WTC11 (cell line): ENCODE measurements around the gene KPNA4. TPM values are rescaled to one million over a fixed set of nuclear protein-coding genes. Genes with fewer than 3 reads are reported as not detected.

Experiments
- ATAC-seq: fragments of 200-7000 bp; cut with Tn5 transposase; 2 replicates; pipeline ENCODE4 v1.10.0; 2021; ENCODE audit warnings: mild to moderate bottlenecking, moderate library complexity
- CTCF ChIA-PET: fragments of 300-600 bp; sonication (Branson Sonifier 250); formaldehyde crosslinking; loops from one replicate; lab custom pipeline; 2021; ENCODE audit warnings: antibody characterized with exemption; lab: Charles Lee
- POLR2A ChIA-PET: fragments of 350-600 bp; sonication (Branson Sonifier 250); formaldehyde crosslinking; loops from one replicate; lab custom pipeline; 2021; ENCODE audit warnings: antibody characterized with exemption; lab: Charles Lee
- DNase-seq: peaks from one replicate; pipeline ENCODE4 v3.0.0; 2021; ENCODE audit warnings: low spot score
- H3K27ac Mint-ChIP-seq: 2 replicates; pipeline ENCODE4 v1.8.0; 2021; ENCODE audit warnings: mixed read lengths
- H3K27me3 Mint-ChIP-seq: 2 replicates; pipeline ENCODE4 v1.8.0; 2021; ENCODE audit warnings: low read depth, mild to moderate bottlenecking, moderate library complexity, mixed read lengths
- H3K36me3 Mint-ChIP-seq: 2 replicates; pipeline ENCODE4 v1.8.0; 2021; ENCODE audit warnings: mixed read lengths
- H3K4me1 Mint-ChIP-seq: 2 replicates; pipeline ENCODE4 v1.8.0; 2022; ENCODE audit warnings: mixed read lengths
- H3K4me3 Mint-ChIP-seq: 2 replicates; pipeline ENCODE4 v1.8.0; 2021; ENCODE audit warnings: mild to moderate bottlenecking, moderate library complexity, mixed read lengths
- H3K9me3 Mint-ChIP-seq: 2 replicates; pipeline ENCODE4 v1.8.0; 2021; ENCODE audit warnings: mixed read lengths
- CREB1 ChIP-seq: sonication (generic); formaldehyde crosslinking; IDR thresholded peaks from 2 replicates; pipeline ENCODE4 v1.8.0; 2023; ENCODE audit warnings: mild to moderate bottlenecking, missing genetic modification reagents
- ESRRA ChIP-seq: sonication (generic); formaldehyde crosslinking; IDR thresholded peaks from 2 replicates; pipeline ENCODE4 v1.8.1; 2022; ENCODE audit warnings: mild to moderate bottlenecking, missing genetic modification reagents, borderline replicate concordance
- HMGA2 ChIP-seq: fragments of 250-450 bp; sonication (Bioruptor Pico); IDR thresholded peaks from 2 replicates; pipeline ENCODE4 v1.4.0; 2021; ENCODE audit warnings: mild to moderate bottlenecking, moderate library complexity
- JAZF1 ChIP-seq: fragments of 250-450 bp; sonication (Bioruptor Pico); IDR thresholded peaks from 2 replicates; pipeline ENCODE4 v1.9.0; 2021; ENCODE audit warnings: moderate library complexity, mild to moderate bottlenecking, inconsistent platforms
- JUN ChIP-seq: sonication (generic); formaldehyde crosslinking; IDR thresholded peaks from 2 replicates; pipeline ENCODE4 v1.8.0; 2023; ENCODE audit warnings: mild to moderate bottlenecking, missing genetic modification reagents
- MYBL2 ChIP-seq: sonication (generic); formaldehyde crosslinking; IDR thresholded peaks from 2 replicates; pipeline ENCODE4 v1.8.1; 2023; ENCODE audit warnings: mild to moderate bottlenecking, moderate library complexity, missing genetic modification reagents
- NFE2L1 ChIP-seq: sonication (generic); formaldehyde crosslinking; IDR thresholded peaks from 2 replicates; pipeline ENCODE4 v1.8.1; 2023; ENCODE audit warnings: missing genetic modification reagents
- NR1H2 ChIP-seq: sonication (generic); formaldehyde crosslinking; IDR thresholded peaks from 2 replicates; pipeline ENCODE4 v1.9.0; 2021; ENCODE audit warnings: mild to moderate bottlenecking, moderate library complexity, missing genetic modification reagents
- NR2C2 ChIP-seq: sonication (generic); formaldehyde crosslinking; IDR thresholded peaks from 2 replicates; pipeline ENCODE4 v1.8.0; 2022; ENCODE audit warnings: mild to moderate bottlenecking, missing genetic modification reagents
- PREB ChIP-seq: sonication (generic); formaldehyde crosslinking; IDR thresholded peaks from 2 replicates; pipeline ENCODE4 v1.8.1; 2022; ENCODE audit warnings: mild to moderate bottlenecking, missing genetic modification reagents, moderate library complexity, borderline replicate concordance
- SOX15 ChIP-seq: fragments of 250-450 bp; sonication (Bioruptor Pico); IDR thresholded peaks from 2 replicates; pipeline ENCODE4 v1.9.0; 2021; ENCODE audit warnings: mild to moderate bottlenecking
- SP1 ChIP-seq: sonication (generic); formaldehyde crosslinking; conservative IDR thresholded peaks from 2 replicates; pipeline ENCODE4 v1.8.1; 2022; ENCODE audit warnings: missing genetic modification reagents
- TCF7 ChIP-seq: sonication (generic); formaldehyde crosslinking; IDR thresholded peaks from 2 replicates; pipeline ENCODE4 v1.8.0; 2022; ENCODE audit warnings: mild to moderate bottlenecking, low read depth, missing genetic modification reagents, moderate library complexity
- TP53 ChIP-seq: sonication (generic); formaldehyde crosslinking; IDR thresholded peaks from 2 replicates; pipeline ENCODE4 v1.8.1; 2023; ENCODE audit warnings: mild to moderate bottlenecking, missing genetic modification reagents
- ZNF121 ChIP-seq: sonication (generic); formaldehyde crosslinking; IDR thresholded peaks from 2 replicates; pipeline ENCODE4 v1.8.0; 2023; ENCODE audit warnings: missing genetic modification reagents
- ZNF138 ChIP-seq: sonication (generic); formaldehyde crosslinking; conservative IDR thresholded peaks from 2 replicates; pipeline ENCODE4 v1.8.1; 2022; ENCODE audit warnings: mild to moderate bottlenecking, moderate library complexity, missing genetic modification reagents
- ZNF219 ChIP-seq: sonication (generic); formaldehyde crosslinking; IDR thresholded peaks from 2 replicates; pipeline ENCODE4 v1.8.0; 2023; ENCODE audit warnings: missing genetic modification reagents, mild to moderate bottlenecking, borderline replicate concordance
- ZNF232 ChIP-seq: sonication (generic); formaldehyde crosslinking; IDR thresholded peaks from 2 replicates; pipeline ENCODE4 v1.8.0; 2022; ENCODE audit warnings: mild to moderate bottlenecking, missing genetic modification reagents
- ZNF396 ChIP-seq: fragments of 250-450 bp; sonication (Bioruptor Pico); IDR thresholded peaks from 2 replicates; pipeline ENCODE4 v1.8.0; 2021; ENCODE audit warnings: mild to moderate bottlenecking, moderate library complexity, borderline replicate concordance
- ZSCAN18 ChIP-seq: fragments of 250-450 bp; sonication (Bioruptor Pico); IDR thresholded peaks from 2 replicates; pipeline ENCODE4 v2.1.2; 2022; ENCODE audit warnings: mild to moderate bottlenecking, moderate library complexity
- total RNA-seq: library from RNA; stranded (reverse); gene quantifications from 3 replicates; pipeline ENCODE4 v1.2.3, GENCODE V29; 2021
- TF ChIP-seq, protein P1 (sequence below): sonication (generic); formaldehyde crosslinking; IDR thresholded peaks from 2 replicates; pipeline ENCODE4 v1.8.0; 2022; ENCODE audit warnings: mild to moderate bottlenecking, missing genetic modification reagents
- TF ChIP-seq, protein P2 (sequence below): sonication (generic); formaldehyde crosslinking; IDR thresholded peaks from 2 replicates; pipeline ENCODE4 v1.8.1; 2023; ENCODE audit warnings: mild to moderate bottlenecking, missing genetic modification reagents
- TF ChIP-seq, protein P3 (sequence below): sonication (generic); formaldehyde crosslinking; IDR thresholded peaks from 2 replicates; pipeline ENCODE4 v1.8.0; 2022; ENCODE audit warnings: mild to moderate bottlenecking, missing genetic modification reagents
- TF ChIP-seq, protein P4 (sequence below): sonication (generic); formaldehyde crosslinking; IDR thresholded peaks from 2 replicates; pipeline ENCODE4 v1.8.0; 2022; ENCODE audit warnings: mild to moderate bottlenecking, missing genetic modification reagents
- TF ChIP-seq, protein P5 (sequence below): sonication (generic); formaldehyde crosslinking; IDR thresholded peaks from 2 replicates; pipeline ENCODE4 v1.8.1; 2022; ENCODE audit warnings: low read depth, missing genetic modification reagents, borderline replicate concordance

The KPNA4 gene
- total RNA-seq, 1 experiment from 2014 or later = 52.2 TPM

- TF ChIP-seq, protein P1, sequence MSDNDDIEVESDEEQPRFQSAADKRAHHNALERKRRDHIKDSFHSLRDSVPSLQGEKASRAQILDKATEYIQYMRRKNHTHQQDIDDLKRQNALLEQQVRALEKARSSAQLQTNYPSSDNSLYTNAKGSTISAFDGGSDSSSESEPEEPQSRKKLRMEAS = no peak
- TF ChIP-seq NR1H2 (CRISPR knock-in tag) (no peak), JUN (CRISPR knock-in tag) (no peak), MYBL2 (CRISPR knock-in tag) (no peak), NFE2L1 (CRISPR knock-in tag) (no peak), HMGA2 (no peak), ZNF232 (CRISPR knock-in tag) (no peak), TP53 (no peak), JAZF1 (no peak), NR2C2 (CRISPR knock-in tag) (no peak), ZNF219 (CRISPR knock-in tag) (no peak), SP1 (CRISPR knock-in tag) (no peak)
- TF ChIP-seq, protein P2, sequence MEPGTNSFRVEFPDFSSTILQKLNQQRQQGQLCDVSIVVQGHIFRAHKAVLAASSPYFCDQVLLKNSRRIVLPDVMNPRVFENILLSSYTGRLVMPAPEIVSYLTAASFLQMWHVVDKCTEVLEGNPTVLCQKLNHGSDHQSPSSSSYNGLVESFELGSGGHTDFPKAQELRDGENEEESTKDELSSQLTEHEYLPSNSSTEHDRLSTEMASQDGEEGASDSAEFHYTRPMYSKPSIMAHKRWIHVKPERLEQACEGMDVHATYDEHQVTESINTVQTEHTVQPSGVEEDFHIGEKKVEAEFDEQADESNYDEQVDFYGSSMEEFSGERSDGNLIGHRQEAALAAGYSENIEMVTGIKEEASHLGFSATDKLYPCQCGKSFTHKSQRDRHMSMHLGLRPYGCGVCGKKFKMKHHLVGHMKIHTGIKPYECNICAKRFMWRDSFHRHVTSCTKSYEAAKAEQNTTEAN = no peak
- TF ChIP-seq, protein P3, sequence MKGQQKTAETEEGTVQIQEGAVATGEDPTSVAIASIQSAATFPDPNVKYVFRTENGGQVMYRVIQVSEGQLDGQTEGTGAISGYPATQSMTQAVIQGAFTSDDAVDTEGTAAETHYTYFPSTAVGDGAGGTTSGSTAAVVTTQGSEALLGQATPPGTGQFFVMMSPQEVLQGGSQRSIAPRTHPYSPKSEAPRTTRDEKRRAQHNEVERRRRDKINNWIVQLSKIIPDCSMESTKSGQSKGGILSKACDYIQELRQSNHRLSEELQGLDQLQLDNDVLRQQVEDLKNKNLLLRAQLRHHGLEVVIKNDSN (CRISPR knock-in tag) = no peak
- ChIA-PET POLR2A (no interaction called here), CTCF (no interaction called here)
- H3K27me3 Mint-ChIP-seq = peaks cover 7% of the 10 kb centered on the region
- H3K4me1 Mint-ChIP-seq = no peaks in the 10 kb centered on the region
- H3K36me3 Mint-ChIP-seq = peaks cover 20% of the 10 kb centered on the region
- no peak overlapping the region for H3K27ac Mint-ChIP-seq
- H3K9me3 Mint-ChIP-seq = peaks cover 23% of the 10 kb centered on the region
- H3K4me3 Mint-ChIP-seq = no peak overlapping the region
- DNase-seq = no peak
- no peak for ATAC-seq
These were observed 92.2 kb downstream of the KPNA4 start for GRCh38 chr3:160473221-160473620.

DNA sequence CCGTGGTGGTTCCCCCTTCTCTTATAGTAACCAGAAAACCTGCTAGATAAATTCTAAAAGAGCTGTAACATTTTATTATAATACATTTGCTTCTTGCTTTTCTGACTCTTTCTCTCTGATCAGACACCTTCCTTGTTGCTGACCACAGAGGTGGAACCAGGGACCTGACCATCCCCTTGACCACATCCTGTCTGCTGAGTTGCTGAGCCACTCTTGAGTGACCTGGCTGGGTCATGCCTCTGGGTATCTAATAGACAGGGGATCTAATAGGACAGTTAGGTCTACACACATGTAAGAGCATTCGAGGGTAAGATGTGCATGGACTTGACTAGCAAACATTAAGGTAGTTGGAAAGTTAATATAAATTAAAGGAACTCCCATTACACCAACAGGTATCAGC is 93.0 kb downstream of the KPNA4 start:
- Mint-ChIP-seq H3K4me1 (no peaks in the 10 kb centered on the region), H3K27ac (no peak overlapping the region), H3K27me3 (peaks cover 7% of the 10 kb centered on the region), H3K9me3 (peaks cover 23% of the 10 kb centered on the region), H3K36me3 (peaks cover 20% of the 10 kb centered on the region), H3K4me3 (no peak overlapping the region)
- ATAC-seq (no peak), DNase-seq (no peak)
- TF ChIP-seq, protein P4, sequence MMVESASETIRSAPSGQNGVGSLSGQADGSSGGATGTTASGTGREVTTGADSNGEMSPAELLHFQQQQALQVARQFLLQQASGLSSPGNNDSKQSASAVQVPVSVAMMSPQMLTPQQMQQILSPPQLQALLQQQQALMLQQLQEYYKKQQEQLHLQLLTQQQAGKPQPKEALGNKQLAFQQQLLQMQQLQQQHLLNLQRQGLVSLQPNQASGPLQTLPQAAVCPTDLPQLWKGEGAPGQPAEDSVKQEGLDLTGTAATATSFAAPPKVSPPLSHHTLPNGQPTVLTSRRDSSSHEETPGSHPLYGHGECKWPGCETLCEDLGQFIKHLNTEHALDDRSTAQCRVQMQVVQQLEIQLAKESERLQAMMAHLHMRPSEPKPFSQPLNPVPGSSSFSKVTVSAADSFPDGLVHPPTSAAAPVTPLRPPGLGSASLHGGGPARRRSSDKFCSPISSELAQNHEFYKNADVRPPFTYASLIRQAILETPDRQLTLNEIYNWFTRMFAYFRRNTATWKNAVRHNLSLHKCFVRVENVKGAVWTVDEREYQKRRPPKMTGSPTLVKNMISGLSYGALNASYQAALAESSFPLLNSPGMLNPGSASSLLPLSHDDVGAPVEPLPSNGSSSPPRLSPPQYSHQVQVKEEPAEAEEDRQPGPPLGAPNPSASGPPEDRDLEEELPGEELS (CRISPR knock-in tag) = no peak
- no peak for TF ChIP-seq ZNF121 (CRISPR knock-in tag)
- TF ChIP-seq CREB1 (CRISPR knock-in tag) = no peak
- no peak for TF ChIP-seq ZSCAN18 (CRISPR knock-in tag)
- TF ChIP-seq SOX15 (CRISPR knock-in tag) = no peak
- ChIA-PET POLR2A (no interaction called here), CTCF (no interaction called here)

DNA sequence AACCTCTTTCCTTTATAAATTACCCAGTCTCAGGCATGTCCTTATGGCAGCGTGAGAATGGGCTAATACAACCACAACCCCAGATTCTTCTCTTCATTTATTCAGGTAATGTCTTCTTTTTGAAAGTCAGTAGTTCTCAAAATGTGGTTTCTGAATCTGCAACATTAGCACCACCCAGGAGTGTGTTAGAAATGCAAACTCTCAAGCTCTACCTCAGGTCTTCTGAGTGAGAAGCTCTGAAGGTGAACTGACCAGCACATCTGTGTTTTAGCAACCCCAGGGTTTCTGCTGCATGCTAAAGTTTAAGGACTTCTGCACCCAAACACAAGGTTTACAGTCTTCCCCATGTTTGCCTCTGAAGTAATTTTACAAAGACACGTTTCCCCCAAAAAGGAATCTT is 93.5 kb downstream of the KPNA4 start:
- Mint-ChIP-seq H3K27ac (no peak overlapping the region), H3K9me3 (peaks cover 23% of the 10 kb centered on the region), H3K27me3 (peaks cover 7% of the 10 kb centered on the region), H3K36me3 (peaks cover 20% of the 10 kb centered on the region), H3K4me3 (no peak overlapping the region), H3K4me1 (no peaks in the 10 kb centered on the region)
- no peak for ATAC-seq
- POLR2A ChIA-PET = no interaction called here
- CTCF ChIA-PET = no interaction called here
- DNase-seq = no peak
- no peak for TF ChIP-seq TCF7
- TF ChIP-seq, protein P2 = no peak
- no peak for TF ChIP-seq PREB (CRISPR knock-in tag)
- no peak for TF ChIP-seq ZNF396 (CRISPR knock-in tag)
- TF ChIP-seq ESRRA (CRISPR knock-in tag) = no peak
- TF ChIP-seq ZNF138 (CRISPR knock-in tag) = no peak
- TF ChIP-seq, protein P3 (CRISPR knock-in tag) = no peak
- TF ChIP-seq, protein P5, sequence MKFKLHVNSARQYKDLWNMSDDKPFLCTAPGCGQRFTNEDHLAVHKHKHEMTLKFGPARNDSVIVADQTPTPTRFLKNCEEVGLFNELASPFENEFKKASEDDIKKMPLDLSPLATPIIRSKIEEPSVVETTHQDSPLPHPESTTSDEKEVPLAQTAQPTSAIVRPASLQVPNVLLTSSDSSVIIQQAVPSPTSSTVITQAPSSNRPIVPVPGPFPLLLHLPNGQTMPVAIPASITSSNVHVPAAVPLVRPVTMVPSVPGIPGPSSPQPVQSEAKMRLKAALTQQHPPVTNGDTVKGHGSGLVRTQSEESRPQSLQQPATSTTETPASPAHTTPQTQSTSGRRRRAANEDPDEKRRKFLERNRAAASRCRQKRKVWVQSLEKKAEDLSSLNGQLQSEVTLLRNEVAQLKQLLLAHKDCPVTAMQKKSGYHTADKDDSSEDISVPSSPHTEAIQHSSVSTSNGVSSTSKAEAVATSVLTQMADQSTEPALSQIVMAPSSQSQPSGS = no peak
